Measurements from ENCODE around the gene ATP2B3.

GRCh38 chrX:153546386-153546785 lies 28.9 kb downstream of the ATP2B3 start:
- TF ChIP-seq POLR2AphosphoS5 (IDR thresholded peaks at IDR 0.05; ENCODE audit: borderline replicate concordance, low read depth, low read length): no peak
- TF ChIP-seq FOXP2 (optimal IDR thresholded peaks at IDR 0.05; ENCODE audit: control extremely low read depth, extremely low read length, insufficient read depth): no peak
- no peak for TF ChIP-seq EZH2 (IDR thresholded peaks at IDR 0.05)

Data from SK-N-MC (cell line).